HG02763 (cell line): Measurements from ENCODE around the gene BICC1.
"Not testable (repeated sequence)": the region's sequence is repeated elsewhere in the genome, so short reads cannot be mapped to it uniquely, and the experiment has no call there.

Experiments
- ATAC-seq: cut with Tn5 transposase; IDR thresholded peaks from one replicate; pipeline ENCODE4 v1.9.1; 2021; ENCODE audit warnings: mild to moderate bottlenecking, moderate library complexity; ENCODE audit not compliant: unreplicated experiment

The BICC1 gene

GRCh38 chr10:58590152-58590840 is 77.6 kb downstream of the BICC1 start:
- ATAC-seq = no peak

GRCh38 chr10:58590924-58591323 is 78.3 kb downstream of the BICC1 start:
- no peak for ATAC-seq

GRCh38 chr10:58593008-58593407 is 80.3 kb downstream of the BICC1 start:
- ATAC-seq = no peak

DNA sequence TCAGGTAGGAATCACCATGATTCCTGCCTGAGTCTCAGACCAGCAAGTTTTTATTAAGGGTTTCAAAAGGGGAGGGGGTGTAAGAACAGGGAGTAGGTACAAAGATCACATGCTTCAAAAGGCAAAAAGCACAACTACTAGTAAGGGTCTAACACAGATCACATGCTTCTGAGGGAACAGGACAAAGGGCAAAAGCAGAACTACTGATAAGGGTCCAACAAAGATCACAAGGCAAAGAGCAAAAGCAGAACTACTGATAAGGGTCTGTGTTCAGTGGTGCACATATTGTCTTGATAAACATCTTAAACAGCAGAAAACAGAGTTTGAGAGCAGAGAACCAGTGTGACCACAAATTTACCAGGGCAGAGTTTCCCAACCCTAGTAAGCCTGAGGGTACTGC is 84.5 kb downstream of the BICC1 start:
- ATAC-seq = not testable (repeated sequence)

DNA sequence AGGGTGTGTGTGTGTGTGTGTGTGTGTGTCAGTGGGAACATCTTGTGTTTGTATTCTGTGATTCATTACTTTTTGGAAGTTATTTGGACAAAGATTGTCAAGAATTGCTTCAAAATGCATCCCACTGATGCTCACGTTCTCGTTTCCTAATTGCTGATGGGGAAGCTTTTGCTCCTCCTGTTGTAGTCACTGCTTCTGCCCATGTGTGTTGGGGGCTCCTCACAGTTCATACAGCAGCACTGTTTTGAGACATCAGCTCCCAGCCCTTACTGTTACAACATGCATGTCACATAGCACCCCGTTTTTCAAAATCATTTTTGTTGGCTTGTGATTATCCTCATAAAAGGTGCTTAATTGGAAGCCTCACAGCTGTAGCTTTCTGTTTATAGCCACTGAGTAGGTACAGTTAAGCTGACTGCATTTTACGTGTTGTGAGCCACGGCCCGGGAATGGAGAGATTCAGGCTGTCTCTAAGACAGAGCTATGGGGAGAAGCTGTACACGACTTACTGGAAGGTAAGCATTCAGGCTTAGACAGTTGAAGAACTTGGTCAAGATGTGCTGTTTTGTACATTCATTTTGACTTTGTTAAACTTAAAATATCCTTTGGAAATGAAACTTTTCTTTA is 87.4 kb downstream of the BICC1 start:
- no peak for ATAC-seq

DNA sequence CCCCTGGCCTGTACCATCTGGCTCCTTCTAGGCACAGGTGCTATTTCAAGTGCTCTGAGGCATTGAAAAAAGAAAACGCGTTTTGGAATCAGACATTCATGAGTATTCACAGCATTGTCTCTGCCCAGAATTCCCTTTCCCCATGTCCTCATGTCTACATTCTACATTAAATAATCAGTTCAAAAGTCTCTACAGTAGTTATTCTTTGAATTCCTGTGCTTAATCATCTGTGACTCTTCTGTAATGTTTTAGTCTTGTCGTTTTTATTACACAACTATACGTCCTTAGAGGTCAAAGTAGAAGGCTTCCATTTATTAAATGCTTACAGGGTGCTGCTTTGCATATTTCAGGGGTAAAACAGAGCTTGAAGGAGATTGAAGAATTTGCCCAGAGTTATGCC is 95.7 kb downstream of the BICC1 start:
- no peak for ATAC-seq

DNA sequence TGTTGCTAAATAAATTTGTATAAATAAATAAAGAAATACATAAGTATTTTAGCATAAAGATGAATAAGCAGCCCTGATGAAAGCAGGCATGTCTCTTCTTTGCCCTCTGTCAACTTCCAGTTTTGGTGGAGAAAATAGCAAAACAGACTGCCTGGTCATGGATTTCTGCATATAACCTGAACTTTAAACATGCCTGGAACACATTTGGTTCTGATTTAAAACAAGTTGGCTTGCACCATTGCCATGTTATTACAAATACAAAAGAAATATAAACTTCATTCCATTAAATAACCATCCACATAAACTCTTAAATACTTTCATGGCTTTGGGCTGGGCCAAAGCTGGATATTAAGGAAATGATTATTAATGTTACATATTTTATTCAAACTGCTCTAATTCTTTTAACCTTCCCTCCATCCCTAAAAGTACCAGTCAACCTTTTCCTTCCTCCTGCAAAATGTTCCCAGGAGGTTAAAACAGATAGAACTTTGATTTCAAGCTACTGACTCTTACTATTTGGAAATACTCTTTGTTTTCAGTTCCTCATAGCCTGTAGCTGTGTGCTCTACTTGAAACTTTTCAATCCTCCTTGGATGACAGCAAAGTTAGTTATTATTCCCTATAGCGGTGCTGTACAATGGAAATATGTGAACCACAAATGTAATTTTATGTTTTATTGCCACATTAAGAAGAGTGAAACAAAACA is 96.3 kb downstream of the BICC1 start:
- no peak for ATAC-seq

- no peak for ATAC-seq
Observed at GRCh38 chr10:58609532-58610150, 97.0 kb downstream of the BICC1 start.

DNA sequence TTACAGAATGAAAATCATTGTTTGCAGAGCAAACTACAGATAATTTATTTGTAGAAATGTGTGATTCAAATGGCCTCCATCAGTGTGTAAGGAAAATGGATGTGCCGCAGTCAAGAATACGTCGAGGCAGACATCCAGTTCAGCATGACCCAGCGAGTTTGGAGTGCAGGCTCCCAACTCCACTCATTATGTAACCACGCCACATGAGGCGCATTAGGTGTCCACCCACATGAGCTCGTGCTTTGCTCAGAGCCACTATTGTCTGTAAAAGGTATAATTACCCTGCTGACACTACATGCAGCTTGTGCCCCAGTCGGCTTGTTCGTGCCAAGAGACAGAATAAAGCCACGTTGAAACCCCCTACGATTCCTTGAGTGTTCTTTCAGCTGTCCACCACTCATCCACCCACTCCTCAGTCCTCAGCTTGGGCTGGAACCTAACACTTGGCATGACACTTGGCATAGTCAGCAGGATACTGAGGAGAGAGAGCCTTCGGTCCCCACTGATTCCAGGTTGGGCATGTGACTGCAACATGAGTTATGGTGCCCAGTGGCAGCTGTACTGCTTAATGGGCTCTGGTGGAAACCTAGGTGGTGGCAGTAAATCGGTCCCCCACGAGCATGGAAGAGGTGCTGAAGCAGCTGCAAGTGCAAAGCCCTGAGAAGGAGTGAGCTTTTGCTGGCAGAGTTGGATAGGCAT is 102.7 kb downstream of the BICC1 start:
- no peak for ATAC-seq

GRCh38 chr10:58618158-58618676 is 105.5 kb downstream of the BICC1 start:
- no peak for ATAC-seq

DNA sequence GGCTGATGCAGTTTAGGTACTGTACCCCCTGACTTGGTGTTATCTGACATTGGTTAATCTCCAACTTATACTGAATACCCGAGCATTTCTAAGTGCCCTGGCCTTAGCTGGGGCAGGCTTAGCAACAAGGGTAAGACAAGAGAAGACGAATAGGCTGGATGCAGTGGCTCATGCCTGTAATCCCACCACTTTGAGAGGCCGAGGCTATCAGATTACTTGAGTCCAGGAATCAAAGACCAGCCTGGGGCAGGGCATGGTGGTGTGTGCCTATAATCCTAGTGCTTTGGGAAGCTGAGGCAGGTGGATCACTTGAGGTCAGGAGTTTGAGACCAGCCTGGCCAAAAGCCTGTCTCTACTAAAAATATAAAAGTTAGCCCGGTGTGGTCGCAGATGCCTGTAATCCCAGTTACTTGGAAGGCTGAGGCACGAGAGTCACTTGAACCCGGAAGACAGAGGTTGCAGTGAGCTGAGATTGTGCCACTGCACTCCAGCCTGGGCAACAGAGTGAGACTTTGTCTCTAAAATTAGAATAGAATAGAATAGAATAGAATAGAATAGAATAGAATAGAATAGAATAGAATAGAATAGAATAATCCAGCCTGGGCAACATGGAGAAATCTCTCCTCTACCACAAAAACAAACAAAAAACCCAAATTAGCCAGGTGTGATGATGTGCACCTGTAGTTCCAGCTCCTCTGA is 108.9 kb downstream of the BICC1 start:
- ATAC-seq = no peak

DNA sequence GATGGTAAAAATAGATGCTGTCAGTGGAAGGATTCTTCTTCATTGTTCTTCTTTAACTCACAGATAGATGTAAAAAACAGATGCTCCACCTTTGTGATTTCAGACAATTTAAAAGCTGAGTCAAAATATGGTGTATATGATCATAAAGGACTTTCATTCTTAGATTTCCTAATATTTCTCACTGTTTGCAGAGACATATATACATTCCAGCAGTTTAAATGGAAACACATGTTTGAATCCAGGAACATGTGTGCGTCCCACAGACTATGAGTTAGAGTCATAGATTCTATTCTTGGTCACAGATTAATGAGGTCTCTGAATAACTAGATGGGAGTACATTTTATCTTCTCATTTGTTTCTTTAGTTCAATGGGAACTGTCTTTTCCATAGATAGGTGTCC is 109.6 kb downstream of the BICC1 start:
- no peak for ATAC-seq

DNA sequence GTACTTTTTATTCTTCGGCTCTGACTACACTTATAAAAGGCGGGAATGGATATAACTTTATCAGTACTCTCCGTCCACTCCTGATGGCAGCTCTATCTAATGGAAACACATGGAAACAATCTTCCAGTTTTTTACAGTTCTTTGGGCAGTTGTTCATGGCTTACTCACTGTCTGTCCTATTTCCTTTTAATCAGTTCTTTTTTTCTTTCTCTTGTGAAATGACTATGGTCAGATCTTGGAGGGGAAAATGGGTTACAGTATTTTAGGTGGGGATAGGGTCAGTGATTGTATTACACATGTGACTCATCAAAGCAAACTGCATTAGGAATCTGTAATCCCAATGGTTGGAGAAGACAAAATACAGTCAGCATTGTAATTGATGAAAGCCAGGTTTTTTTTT is 112.4 kb downstream of the BICC1 start:
- ATAC-seq = no peak

- ATAC-seq = no peak
Observed at GRCh38 chr10:58627392-58627791, 114.7 kb downstream of the BICC1 start.

DNA sequence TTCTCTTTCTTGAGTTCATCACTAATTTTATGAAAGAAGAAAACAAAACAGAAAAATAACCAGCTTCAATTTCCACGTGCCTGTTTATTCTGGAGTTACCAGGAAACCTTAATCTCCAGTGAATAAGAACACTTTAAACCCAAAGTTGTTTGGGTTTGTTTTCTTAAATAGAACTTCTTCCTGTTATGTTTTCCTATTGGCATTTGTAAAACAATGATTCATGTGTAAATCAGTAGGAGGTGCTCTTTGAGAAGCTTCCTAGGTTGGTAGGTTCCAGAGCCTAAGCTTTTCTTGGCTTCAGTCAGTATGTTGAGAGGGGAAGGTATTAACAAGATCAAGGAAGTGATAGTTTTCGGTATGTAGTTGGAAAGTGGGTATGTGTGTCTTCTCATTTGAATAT is 119.0 kb downstream of the BICC1 start:
- no peak for ATAC-seq

- no peak for ATAC-seq
Observed at GRCh38 chr10:58632216-58632615, 119.5 kb downstream of the BICC1 start.

DNA sequence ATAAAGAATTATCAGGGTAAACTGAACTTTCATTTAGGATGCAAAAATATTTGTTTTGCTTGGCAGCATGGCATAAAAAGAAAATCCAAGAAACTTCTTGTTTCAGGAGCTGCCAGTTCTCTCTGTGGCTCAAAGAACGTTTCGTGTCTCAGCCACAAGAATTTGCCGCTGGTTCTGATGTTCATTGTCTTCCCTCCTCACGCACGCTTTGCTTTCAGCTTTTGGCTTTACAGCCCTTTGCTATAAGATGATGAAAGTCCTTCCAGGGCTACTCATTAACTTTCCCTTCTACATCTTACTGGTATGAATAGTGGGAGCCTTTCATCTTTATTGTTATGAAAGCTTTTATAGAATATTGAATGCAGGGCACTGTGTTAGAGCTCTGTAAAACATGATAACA is 124.7 kb downstream of the BICC1 start:
- ATAC-seq = no peak

- no peak for ATAC-seq
Observed at GRCh38 chr10:58638388-58638787, 125.7 kb downstream of the BICC1 start.

DNA sequence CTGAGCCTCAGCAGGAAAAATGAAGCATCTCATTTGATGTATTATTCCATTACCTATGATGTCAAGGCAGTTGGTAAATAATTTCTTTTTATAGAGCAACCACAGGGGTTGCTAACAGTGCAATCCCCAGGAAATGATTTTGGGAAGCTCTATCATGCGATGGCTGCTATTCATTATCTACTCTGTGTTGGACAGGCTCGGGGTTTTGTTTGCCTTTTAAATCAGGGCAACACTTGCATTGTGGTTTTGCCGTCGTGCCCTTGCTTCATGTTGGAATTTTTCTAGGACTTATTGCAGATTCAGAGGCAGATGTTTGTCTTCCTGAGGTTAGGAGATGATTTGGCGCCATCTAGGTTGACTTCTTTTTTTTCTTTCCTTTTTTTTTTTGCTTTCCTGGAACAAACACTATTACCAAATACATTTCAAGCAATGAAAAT is 128.4 kb downstream of the BICC1 start:
- ATAC-seq = no peak

DNA sequence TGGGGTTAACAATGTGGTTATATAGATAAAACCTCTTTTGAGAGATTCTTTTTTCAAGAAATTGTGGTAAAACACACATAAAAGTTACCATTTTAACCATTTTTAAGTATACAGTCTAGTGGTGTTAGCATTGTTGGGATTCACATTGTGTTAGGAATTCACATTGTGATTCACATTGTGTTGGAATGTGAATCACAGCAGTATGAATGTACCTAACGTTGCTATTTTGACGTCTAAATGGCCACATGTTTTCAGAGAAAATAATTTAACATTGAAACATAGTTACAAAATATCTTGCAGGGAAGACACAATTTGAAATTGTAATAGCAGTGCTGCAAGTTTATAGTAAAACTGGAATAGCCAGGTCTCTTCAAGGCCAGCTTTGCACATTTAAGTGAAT is 129.0 kb downstream of the BICC1 start:
- no peak for ATAC-seq
